Stimulated activated CD8-positive, alpha-beta memory T cell treated with anti-CD3 and anti-CD28 coated beads, Interleukin-12 subunit alpha, Interleukin-12 subunit beta, amount 100 ng/mL, for 4 hours (primary cell): Measurements from ENCODE around the gene SLC24A5.

Experiments used
- DNase-seq: peaks from one replicate; pipeline ENCODE4 v3.0.0-alpha.2; 2020; ENCODE audit warnings: low read depth

Gene SLC24A5

GRCh38 chr15:48190932-48191573 is 70.3 kb downstream of the SLC24A5 start:
- DNase-seq: no peak

DNA sequence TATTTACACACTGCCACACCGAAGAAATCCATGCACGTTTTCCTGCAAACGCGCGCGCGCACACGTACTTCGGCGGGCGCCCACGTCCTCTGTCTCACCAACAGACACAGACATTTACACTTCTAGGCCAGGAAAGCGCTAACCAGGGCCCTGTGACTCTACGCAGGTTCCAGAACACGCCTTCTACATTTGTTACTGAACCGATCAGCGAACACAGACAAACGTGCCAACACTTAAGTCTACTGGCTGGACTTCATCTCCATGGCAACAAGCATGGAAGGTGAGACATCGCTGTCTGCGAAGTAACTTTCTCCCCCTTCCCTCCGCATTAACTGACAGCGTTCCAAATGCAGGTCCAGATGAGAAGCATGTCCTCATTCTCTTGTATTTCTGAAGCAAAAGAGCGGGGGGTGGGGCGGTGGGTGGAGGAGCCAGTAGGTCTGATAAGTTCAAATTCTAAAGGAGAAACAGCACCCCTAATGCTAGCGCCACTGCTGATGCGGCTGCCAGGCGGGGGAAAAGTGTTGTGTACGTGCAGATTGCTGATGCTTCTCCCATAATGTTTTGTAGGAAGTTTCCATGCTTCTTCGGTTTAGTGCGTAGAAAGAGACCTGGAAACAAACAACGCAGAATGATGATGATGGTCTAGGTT is 70.9 kb downstream of the SLC24A5 start, which contains the start of gene CTXN2:
Gene CTXN2, plus strand, starts transcription at position 92 of the 652 bp plus-strand sequence. CDS start 9,636 bp downstream, outside the sequence.
- no peak for DNase-seq
